Activated effector memory CD4-positive, alpha-beta T cell treated with anti-CD3 and anti-CD28 coated beads, Interleukin-2, amount 50 U/mL, for 16 hours (primary cell): ENCODE results near the gene RNF220.
"Not testable (repeated sequence)": the region's sequence is repeated elsewhere in the genome, so short reads cannot be mapped to it uniquely, and the experiment has no call there.

Source experiments
- DNase-seq: peaks from one replicate; pipeline ENCODE4 v3.0.0-alpha.2; 2020

The RNF220 gene

GRCh38 chr1:44497422-44498170, 92.5 kb downstream of the RNF220 start:
- no peak for DNase-seq

- DNase-seq, result no peak
Measured at GRCh38 chr1:44499306-44499705, 94.3 kb downstream of the RNF220 start.

DNA sequence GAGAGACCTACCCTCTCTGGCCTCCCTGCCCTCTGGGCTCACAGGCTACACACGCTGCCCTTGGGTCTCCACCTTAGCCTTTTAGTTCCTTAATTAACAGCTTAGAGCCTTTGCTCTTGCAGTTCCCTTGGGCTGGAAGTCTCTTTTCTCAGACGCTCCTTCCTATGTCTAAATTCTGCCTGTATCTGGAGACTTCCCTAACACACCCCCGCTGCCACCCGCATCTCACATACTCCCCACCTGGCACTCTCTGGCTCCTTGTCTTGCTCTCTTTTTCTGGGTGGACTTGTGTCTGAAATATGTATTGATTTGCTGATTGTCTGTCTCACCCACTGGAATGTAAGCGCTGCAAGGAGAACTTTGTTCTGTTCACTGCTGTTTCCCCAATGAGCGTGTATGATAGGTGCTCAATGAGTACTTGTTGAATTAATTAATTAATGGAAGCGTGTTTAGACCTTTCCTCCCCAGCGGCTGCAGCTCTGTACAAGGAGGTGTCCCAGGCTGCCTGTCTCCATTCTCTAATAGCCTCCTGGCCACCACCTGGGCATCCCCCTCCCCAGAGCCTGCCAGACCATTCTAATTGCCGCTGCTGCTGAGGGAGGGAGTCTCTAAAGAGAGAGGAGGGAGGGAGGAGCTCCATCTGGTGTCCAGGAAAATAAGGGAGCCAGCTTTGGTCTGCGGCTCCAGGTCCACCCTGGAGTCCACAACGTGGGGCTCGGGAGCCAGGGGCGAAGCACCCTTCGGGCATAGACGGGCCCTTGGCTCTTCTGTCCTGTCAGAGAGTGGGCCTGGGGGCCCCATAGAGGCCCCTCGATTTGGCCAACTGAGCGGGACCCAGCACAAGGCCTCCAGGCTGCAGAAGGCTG, 95.4 kb downstream of the RNF220 start:
- no peak for DNase-seq

GRCh38 chr1:44501047-44501890, 96.2 kb downstream of the RNF220 start:
- no peak for DNase-seq

DNA sequence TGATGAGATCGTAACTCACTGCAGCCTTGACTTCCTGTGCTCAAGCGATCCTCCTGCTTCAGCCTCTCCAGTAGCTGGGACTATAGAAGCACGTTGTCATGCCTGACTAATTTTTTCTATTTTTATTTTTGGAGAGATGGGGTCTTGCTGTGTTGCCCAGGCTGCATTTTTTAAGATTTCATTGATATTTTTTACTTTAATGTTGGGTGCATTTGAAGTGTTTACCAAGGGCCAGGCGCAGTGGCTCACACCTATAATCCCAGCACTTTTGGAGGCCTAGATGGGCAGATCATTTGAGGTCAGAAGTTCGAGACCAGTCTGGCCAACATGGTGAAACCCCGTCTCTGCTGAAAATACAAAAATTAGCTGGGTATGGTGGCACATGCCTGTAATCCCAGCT, 97.8 kb downstream of the RNF220 start:
- DNase-seq, result not testable (repeated sequence)

DNA sequence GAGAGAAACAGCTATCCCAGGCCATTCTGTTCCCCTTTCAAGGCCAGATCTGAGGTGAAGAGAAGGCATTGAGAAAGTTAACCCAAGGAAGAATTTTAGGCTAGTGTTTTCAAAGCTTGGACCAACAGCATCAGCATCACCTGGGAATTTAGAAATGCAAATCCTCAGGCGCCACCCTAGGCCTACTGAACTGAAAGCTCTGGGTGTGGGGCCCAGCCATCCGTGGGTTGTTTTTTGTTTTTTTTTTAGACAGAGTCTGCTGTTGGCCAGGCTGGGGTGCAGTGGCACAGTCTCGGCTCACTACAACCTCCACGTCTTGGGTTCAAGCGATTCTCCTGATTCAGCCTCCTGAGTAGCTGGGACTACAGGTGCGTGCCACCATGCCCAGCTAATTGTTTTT, 98.6 kb downstream of the RNF220 start:
- no peak for DNase-seq

- DNase-seq, result no peak
Measured at GRCh38 chr1:44505210-44505993, 100.3 kb downstream of the RNF220 start.

DNA sequence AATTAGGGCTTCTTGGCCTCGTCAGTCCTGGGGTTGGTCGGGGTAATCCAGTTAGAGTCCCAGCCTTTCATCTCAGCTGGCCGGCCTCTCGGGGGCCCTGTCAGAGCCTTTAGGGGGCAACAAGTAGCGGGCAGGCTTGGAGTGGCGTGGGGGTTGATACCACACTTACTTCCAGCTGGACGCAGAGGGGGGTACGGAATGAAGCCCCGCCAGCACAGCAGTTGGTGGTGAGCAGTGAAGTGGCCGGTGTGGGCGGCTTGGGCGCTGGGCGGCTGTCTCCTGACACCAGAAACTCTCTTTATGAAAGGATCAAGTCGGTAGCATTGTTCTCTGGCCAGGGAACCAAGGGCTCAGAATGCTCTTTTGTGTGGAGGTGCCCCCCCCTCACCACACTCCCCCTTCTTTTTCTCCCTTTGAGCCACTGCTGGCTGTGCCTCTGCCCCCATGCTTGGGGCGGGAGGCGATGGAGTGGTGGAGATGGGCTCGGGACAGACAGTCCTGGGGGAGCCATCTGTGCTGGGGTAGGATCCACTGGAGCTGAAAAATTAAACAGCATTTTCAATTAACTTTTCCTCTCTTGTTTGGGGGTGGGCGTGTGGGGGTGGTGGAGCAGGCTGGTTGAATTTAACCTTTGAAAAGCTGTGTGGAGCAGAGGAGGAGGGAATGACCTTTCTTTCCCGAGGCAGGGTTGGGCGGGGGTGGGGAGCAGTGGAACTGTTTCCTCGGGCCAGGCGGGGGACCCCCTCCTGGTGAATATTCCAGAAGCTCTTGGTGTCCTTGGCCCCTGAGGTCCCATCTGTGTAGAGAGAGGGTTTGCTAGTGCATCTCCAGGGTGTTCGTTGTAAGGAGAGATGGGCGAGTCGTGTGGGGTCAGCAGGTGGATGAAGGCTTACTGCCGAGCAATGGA, 102.7 kb downstream of the RNF220 start:
- DNase-seq, result no peak

GRCh38 chr1:44508397-44508745, 103.3 kb downstream of the RNF220 start:
- DNase-seq, result no peak

- DNase-seq, result no peak
Measured at GRCh38 chr1:44511363-44511762, 106.3 kb downstream of the RNF220 start.

- DNase-seq, result no peak
Measured at GRCh38 chr1:44511769-44512168, 106.7 kb downstream of the RNF220 start.

DNA sequence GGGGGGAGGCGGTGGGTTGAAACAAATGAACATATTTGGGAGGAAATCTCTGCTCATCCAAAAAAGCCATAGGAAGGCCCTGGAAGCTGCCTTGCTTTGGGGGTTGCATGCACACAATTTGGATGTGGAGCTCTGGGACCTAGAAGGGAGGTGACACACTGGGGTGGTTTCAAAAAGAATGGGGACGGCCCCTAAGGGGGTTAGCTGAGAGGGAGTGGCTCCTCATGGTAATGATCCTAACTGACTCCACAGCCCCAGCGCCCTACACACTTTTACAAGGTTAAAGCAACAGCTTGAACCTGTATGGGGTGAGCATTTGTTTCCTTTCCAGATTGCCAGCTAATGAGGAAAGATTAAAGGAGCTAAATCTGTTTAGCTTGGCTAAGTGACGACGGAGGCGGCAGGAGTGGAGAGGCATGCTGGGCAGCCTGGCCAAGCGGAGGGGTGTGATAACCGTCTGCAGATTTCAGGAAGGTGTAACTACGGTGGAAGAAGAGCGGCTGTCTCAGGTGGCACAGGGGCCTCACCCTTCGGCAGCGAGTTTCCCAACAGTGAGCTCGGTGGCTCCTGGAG, 107.3 kb downstream of the RNF220 start:
- DNase-seq, result no peak

DNA sequence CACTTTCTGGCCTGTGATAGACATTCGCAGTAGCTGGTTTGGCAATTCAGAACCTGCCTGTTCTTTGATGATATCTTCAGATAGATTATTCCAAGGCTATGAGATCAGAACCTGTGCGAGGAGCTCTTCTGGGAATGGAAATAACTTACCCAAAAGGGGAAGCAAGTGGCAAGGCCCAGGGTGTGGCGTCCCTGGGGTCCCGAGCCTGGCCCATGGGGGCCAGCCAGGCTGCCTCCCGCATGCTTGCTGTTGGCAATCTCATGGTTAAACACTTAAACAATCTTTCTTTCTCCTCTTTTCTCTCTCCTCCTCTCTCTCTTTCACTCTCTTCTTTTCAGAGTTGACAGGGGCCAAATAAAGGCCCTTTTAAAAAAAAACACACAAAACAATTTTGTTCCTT, 108.1 kb downstream of the RNF220 start:
- DNase-seq, result no peak

DNA sequence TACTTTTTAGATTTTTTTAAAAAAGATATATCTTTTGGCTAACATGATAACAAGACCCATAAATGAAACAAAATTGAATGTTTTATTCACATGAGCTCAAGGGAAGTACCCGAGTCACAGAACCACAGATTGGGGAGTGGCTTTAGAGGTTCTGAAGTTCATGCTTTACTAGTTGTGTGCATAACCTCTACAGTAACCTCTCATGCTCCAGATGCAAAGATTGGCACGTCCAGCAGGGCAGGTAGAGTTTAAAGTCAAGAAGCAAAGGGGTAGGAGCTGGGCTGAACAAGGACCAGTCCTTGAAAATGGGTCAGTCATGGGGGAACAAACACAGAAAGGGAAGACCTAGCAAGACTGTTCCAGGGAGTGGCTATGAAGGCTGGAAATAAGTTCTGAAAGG, 109.6 kb downstream of the RNF220 start:
- DNase-seq, result no peak

DNA sequence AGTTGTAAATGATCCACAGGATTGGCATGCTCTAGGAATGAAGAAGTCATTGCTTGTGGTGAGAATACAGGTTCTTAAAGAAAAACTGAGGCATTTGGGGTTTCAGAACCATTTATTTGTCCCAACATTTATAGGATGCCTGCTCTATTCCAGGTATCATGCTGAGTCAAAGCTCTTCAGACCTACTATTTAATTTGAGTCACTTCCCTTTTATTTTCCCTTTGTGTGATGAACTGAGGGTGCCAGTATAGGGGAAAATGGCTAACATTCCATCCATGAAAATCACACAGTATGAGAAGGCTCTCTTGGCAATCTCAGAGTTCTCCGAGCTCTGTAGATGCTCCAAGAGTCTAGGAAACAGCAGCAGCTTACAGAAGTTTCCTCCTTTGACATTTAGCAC, 110.4 kb downstream of the RNF220 start:
- no peak for DNase-seq

DNA sequence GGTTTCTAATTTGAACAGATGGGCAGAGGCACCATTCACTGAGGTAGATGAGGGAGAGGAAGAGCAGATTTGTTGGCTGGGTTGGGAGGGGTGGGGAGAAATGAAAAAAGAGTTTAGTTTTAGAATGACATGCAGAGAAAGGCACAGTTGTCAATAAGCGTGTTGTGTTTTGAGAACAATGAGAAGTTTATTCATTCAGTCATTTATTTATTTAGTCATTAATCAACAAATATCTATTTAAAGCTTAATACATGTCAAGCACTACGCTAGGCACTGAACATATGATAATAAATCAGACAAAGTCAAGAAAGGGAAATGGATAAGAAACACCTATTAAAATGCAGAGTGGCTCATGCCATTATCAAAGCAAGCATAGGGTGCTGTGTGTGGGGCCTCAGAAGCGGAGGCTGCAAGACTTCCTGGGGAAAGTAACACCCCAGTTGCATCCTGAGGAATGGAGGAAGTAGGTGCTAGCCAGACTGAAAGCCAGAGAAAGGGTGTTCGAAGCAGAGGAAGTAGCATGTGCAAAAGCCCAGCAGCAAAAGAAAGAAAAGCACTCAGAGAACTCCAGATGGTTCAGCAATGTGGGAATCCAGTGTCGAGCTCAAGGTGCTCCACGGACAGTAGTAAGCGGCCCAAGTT, 114.1 kb downstream of the RNF220 start:
- DNase-seq, result no peak

DNA sequence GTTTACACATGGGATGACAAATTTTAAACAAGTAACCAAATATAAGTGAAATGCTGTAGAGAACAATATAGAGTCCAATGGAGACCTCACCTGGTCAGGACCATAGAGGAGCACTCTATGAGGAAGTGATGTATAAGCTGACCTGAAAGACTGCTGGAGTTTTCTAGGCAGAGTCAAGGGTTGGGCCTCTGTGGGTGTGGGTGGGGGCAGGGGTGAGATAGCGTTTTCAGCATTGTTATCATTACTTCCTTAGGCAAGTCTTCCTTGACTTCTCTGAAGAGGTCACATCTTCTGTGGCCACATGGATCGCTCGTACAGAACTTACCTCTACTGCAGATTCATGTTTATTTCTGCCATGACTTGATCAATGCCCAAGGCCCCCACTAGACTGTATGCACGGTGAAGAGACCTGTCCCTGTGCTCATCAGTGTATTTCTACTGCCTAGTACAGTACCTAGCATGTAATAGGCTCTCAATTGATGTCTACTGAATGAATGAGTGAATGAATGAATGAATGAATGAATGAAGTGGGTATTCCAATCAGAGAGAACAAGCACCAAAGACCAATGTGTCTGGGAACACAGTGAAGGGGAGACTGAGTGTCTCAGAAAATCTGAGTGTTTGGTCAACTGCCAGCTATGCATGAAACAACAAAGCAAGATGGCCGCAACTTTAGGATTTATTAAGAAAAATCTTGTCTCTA, 116.5 kb downstream of the RNF220 start:
- no peak for DNase-seq

- no peak for DNase-seq
Measured at GRCh38 chr1:44523593-44524591, 118.8 kb downstream of the RNF220 start.
